SK-N-SH treated with all-trans-retinoic acid at 6 μM for 48 hours (cell line): ENCODE measurements around the gene ZNF768.

Experiments
- ARNTL ChIP-seq: fragments of 450-650 bp; formaldehyde crosslinking; IDR thresholded peaks from 2 replicates; pipeline ENCODE4 v1.5.0; 2020; ENCODE audit warnings: low read depth, mild to moderate bottlenecking, moderate library complexity, borderline replicate concordance
- BACH2 ChIP-seq: fragments of 250-450 bp; sonication (Bioruptor Pico); IDR thresholded peaks from 2 replicates; pipeline ENCODE4 v1.9.0; 2021; ENCODE audit warnings: mild to moderate bottlenecking, borderline replicate concordance
- ESRRG ChIP-seq: fragments of 250-450 bp; sonication (Bioruptor Pico); IDR thresholded peaks from 2 replicates; pipeline ENCODE4 v1.6.1; 2021; ENCODE audit warnings: mild to moderate bottlenecking
- ISL1 ChIP-seq: fragments of 250-450 bp; sonication (Bioruptor Pico); IDR thresholded peaks from 2 replicates; pipeline ENCODE4 v2.1.2; 2022; ENCODE audit warnings: mild to moderate bottlenecking, moderate library complexity
- OSR1 ChIP-seq: fragments of 250-450 bp; sonication (Bioruptor Pico); IDR thresholded peaks from 2 replicates; pipeline ENCODE4 v1.8.0; 2022; ENCODE audit warnings: moderate library complexity, mild to moderate bottlenecking, inconsistent platforms
- TOX ChIP-seq: fragments of 250-450 bp; sonication (Bioruptor Pico); IDR thresholded peaks from 2 replicates; pipeline ENCODE4 v1.8.0; 2021; ENCODE audit warnings: mild to moderate bottlenecking, moderate library complexity, borderline replicate concordance
- ZFP3 ChIP-seq: fragments of 250-450 bp; sonication (Bioruptor Pico); IDR thresholded peaks from 2 replicates; pipeline ENCODE4 v1.5.0; 2020; ENCODE audit warnings: mild to moderate bottlenecking, moderate library complexity
- ZNF70 ChIP-seq: fragments of 450-650 bp; formaldehyde crosslinking; IDR thresholded peaks from 2 replicates; pipeline ENCODE4 v1.5.0; 2020; ENCODE audit warnings: mild to moderate bottlenecking, moderate library complexity
- ZNF8 ChIP-seq: fragments of 450-650 bp; formaldehyde crosslinking; IDR thresholded peaks from 2 replicates; pipeline ENCODE4 v1.5.0; 2020; ENCODE audit warnings: mild to moderate bottlenecking, moderate library complexity
- TF ChIP-seq, protein P1 (sequence below): fragments of 250-450 bp; sonication (Bioruptor Pico); IDR thresholded peaks from 2 replicates; pipeline ENCODE4 v1.5.0; 2020; ENCODE audit warnings: mild to moderate bottlenecking, moderate library complexity
- TF ChIP-seq, protein P2 (sequence below): fragments of 250-450 bp; sonication (Bioruptor Pico); IDR thresholded peaks from 2 replicates; pipeline ENCODE4 v1.5.1; 2020; ENCODE audit warnings: low read depth, mild to moderate bottlenecking, moderate library complexity
- TF ChIP-seq, protein P3 (sequence below): fragments of 250-450 bp; sonication (Bioruptor Pico); IDR thresholded peaks from 2 replicates; pipeline ENCODE4 v1.8.0; 2021; ENCODE audit warnings: low read depth, mild to moderate bottlenecking, moderate library complexity, borderline replicate concordance
- TF ChIP-seq, protein P4 (sequence below): fragments of 250-450 bp; sonication (Bioruptor Pico); IDR thresholded peaks from 2 replicates; pipeline ENCODE4 v1.8.0; 2020; ENCODE audit warnings: mild to moderate bottlenecking, moderate library complexity, borderline replicate concordance

DNA sequence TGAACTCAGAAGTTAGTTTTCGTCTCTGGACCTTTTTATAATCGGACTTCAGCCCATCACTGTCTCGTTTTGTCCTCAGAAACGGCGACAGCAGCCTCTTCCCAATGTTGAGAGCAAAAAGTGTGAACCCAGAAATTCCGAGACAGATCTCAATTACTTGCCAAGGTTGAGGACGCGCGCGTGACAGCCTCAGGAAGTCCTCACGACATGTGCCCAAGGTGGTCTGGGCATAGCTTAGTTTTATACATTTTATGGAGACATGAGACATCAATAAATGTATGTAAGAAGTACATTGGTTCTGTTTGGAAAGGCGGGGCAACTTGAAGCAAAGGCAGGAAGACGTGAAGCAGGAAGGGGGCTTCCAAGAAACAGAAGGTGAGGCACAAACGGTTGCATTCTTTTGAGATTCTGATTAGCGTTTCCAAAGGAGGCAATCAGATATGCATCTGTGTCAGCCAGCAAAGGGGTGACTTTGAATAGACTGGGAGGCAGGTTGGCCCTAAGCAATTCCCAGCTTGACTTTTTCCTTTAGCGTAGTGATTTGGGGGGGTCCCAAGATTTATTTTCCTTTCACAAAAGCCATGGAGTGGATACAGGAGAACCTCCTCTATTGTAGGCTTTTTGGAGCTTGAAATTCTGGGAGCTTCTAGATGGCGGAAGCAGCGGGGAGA, 8.9 kb upstream of the ZNF768 start:
- no peak for TF ChIP-seq ARNTL
- TF ChIP-seq, protein P1, sequence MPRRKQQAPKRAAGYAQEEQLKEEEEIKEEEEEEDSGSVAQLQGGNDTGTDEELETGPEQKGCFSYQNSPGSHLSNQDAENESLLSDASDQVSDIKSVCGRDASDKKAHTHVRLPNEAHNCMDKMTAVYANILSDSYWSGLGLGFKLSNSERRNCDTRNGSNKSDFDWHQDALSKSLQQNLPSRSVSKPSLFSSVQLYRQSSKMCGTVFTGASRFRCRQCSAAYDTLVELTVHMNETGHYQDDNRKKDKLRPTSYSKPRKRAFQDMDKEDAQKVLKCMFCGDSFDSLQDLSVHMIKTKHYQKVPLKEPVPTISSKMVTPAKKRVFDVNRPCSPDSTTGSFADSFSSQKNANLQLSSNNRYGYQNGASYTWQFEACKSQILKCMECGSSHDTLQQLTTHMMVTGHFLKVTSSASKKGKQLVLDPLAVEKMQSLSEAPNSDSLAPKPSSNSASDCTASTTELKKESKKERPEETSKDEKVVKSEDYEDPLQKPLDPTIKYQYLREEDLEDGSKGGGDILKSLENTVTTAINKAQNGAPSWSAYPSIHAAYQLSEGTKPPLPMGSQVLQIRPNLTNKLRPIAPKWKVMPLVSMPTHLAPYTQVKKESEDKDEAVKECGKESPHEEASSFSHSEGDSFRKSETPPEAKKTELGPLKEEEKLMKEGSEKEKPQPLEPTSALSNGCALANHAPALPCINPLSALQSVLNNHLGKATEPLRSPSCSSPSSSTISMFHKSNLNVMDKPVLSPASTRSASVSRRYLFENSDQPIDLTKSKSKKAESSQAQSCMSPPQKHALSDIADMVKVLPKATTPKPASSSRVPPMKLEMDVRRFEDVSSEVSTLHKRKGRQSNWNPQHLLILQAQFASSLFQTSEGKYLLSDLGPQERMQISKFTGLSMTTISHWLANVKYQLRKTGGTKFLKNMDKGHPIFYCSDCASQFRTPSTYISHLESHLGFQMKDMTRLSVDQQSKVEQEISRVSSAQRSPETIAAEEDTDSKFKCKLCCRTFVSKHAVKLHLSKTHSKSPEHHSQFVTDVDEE = no peak
- TF ChIP-seq, protein P2, sequence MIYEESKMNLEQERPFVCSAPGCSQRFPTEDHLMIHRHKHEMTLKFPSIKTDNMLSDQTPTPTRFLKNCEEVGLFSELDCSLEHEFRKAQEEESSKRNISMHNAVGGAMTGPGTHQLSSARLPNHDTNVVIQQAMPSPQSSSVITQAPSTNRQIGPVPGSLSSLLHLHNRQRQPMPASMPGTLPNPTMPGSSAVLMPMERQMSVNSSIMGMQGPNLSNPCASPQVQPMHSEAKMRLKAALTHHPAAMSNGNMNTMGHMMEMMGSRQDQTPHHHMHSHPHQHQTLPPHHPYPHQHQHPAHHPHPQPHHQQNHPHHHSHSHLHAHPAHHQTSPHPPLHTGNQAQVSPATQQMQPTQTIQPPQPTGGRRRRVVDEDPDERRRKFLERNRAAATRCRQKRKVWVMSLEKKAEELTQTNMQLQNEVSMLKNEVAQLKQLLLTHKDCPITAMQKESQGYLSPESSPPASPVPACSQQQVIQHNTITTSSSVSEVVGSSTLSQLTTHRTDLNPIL (CRISPR knock-in tag) = no peak
- TF ChIP-seq, protein P3, sequence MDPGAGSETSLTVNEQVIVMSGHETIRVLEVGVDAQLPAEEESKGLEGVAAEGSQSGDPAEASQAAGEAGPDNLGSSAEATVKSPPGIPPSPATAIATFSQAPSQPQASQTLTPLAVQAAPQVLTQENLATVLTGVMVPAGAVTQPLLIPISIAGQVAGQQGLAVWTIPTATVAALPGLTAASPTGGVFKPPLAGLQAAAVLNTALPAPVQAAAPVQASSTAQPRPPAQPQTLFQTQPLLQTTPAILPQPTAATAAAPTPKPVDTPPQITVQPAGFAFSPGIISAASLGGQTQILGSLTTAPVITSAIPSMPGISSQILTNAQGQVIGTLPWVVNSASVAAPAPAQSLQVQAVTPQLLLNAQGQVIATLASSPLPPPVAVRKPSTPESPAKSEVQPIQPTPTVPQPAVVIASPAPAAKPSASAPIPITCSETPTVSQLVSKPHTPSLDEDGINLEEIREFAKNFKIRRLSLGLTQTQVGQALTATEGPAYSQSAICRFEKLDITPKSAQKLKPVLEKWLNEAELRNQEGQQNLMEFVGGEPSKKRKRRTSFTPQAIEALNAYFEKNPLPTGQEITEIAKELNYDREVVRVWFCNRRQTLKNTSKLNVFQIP (CRISPR knock-in tag) = no peak
- no peak for TF ChIP-seq BACH2 (CRISPR knock-in tag)
- TF ChIP-seq OSR1 (CRISPR knock-in tag) = no peak
- TF ChIP-seq TOX (CRISPR knock-in tag) = no peak
- no peak for TF ChIP-seq ISL1 (CRISPR knock-in tag)
- TF ChIP-seq, protein P4, sequence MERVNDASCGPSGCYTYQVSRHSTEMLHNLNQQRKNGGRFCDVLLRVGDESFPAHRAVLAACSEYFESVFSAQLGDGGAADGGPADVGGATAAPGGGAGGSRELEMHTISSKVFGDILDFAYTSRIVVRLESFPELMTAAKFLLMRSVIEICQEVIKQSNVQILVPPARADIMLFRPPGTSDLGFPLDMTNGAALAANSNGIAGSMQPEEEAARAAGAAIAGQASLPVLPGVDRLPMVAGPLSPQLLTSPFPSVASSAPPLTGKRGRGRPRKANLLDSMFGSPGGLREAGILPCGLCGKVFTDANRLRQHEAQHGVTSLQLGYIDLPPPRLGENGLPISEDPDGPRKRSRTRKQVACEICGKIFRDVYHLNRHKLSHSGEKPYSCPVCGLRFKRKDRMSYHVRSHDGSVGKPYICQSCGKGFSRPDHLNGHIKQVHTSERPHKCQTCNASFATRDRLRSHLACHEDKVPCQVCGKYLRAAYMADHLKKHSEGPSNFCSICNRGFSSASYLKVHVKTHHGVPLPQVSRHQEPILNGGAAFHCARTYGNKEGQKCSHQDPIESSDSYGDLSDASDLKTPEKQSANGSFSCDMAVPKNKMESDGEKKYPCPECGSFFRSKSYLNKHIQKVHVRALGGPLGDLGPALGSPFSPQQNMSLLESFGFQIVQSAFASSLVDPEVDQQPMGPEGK = no peak
- no peak for TF ChIP-seq ZFP3 (CRISPR knock-in tag)
- TF ChIP-seq ZNF70 (CRISPR knock-in tag) = no peak
- no peak for TF ChIP-seq ZNF8
- TF ChIP-seq ESRRG = no peak
